GM12874 (cell line): Measurements from ENCODE around the gene ZDHHC22.

Experiments used
- CTCF ChIP-seq: IDR thresholded peaks from 2 replicates; pipeline ENCODE4 v1.5.1; 2011; ENCODE audit warnings: low read depth, mild to moderate bottlenecking, control low read depth, low read length, moderate library complexity; ENCODE audit not compliant: insufficient read depth

The ZDHHC22 gene

DNA sequence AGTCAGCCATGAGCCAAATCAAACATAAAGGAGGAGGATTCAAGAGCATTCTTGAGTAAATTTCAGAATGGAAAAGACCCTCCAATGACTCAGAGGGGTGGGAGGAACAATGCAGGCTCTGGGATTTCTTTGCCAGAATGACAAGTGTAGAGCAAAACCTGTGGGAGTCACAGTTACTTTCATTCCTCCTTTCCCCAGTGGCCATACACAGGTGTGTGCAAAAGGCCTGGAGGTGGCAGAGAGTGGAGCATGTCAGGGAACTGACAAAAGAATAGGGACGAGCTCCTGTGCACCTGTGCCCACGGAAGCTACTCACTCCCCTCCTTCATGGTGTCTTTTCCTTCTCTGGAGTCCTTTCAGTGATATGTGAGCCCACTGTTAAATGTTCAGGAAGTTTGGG, 52.9 kb downstream of the ZDHHC22 start:
- no peak for TF ChIP-seq CTCF

GRCh38 chr14:77088219-77088618, 53.4 kb downstream of the ZDHHC22 start:
- TF ChIP-seq CTCF: no peak

DNA sequence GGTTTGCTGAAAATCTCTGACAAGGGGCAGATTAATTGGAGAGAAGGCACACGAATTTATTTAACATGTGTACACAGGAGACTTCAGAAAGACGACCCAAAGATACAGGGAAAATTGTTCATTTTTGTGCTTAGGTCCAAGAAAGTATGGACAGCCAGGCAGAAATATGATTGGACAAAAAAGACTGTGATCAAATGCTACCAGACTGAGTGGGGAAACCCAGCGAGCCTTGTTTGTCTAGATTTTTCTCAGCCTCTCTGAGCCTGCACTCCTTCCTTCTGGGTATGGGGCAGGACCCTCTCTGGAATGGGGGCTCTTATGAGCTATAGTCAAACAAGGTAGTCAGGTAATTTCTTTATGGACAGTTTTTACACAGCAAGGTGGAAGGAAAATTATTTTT, 54.0 kb downstream of the ZDHHC22 start:
- TF ChIP-seq CTCF: no peak

DNA sequence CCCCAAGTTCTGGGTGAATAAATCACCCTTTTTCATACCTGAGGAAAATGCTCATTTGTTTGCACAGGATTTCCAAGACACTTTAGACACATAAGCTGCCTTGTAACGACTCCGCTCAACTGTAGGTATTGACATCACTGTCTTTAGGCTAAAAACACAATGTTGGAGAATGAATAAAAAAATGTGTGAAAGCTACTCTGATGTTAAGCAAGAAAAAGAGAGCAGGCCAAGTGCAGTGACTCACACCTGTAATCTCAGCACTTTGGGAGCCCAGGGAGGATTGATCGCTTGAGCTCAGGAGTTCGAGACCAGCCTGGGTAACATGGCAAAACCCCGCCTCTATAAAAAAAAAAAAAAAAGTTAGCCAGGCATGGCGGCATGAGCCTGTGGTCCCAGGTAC, 54.6 kb downstream of the ZDHHC22 start:
- TF ChIP-seq CTCF: no peak

DNA sequence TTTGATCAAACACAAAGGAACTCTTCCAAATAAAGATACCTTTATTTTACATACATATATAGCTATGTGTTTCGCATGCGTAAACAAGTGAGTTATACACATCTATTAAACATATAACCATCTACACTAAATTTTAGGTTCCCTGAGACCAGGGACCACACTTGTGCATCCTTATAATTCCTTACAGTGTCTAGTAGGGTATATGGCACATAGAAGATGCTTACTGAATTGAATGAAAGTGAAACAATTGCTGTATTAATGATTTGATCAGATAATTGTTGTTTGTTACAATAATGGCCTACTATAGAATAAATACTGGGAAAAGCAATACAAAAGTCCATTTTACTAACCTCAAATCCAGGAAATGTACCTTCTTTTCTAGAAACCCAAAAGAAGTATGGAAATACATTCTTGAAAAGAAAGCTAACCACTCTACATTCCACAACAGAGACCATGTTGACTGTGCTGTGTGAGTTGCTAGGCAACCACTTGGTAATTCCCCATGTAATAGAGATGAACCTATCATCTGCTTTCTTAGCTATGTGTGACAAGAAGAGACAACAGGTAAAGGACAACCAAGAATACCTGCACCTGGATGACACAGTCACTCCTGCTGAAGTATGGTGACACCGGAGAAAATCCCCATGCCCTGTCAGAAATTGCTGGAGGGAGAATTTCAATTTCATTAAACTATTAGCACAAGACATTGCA, 55.4 kb downstream of the ZDHHC22 start:
- no peak for TF ChIP-seq CTCF

- no peak for TF ChIP-seq CTCF
These were observed 56.1 kb downstream of the ZDHHC22 start for GRCh38 chr14:77085538-77085937.

GRCh38 chr14:77084985-77085384, 56.6 kb downstream of the ZDHHC22 start:
- TF ChIP-seq CTCF: no peak
